Measurements from ENCODE around the gene HCN3. TPM values are rescaled to one million over a fixed set of nuclear protein-coding genes. Genes with fewer than 3 reads are reported as not detected.
A peak's percentile ranks its signal among the peaks of the same experiment; 100 is the strongest.

Gene HCN3
- total and polyA plus RNA-seq, 2 of the 13 experiments (the other 11 are each of a cell fraction or from before 2014, with no cell fraction given) = 2.4 to 10.2 TPM

GRCh38 chr1:155277070-155277901 lies at the start of gene HCN3 (continued):
- TF ChIP-seq ZBTB42 (CRISPR knock-in tag; IDR thresholded peaks at IDR 0.05) (no peak), HNF1A (IDR thresholded peaks at IDR 0.05; ENCODE audit: low read depth) (no peak), HNF1A (CRISPR knock-in tag; IDR thresholded peaks at IDR 0.05; ENCODE audit: borderline replicate concordance) (peak; percentile 15; the same call in 1 of the 2 replicates), FOXK1 (CRISPR knock-in tag; IDR thresholded peaks at IDR 0.05; ENCODE audit: borderline replicate concordance, low read depth) (no peak), KIAA2018 (CRISPR knock-in tag; IDR thresholded peaks at IDR 0.05; ENCODE audit: borderline replicate concordance) (no peak), ZNF3 (CRISPR knock-in tag; IDR thresholded peaks at IDR 0.05) (no peak), MED1 (CRISPR knock-in tag; IDR thresholded peaks at IDR 0.05) (peak; percentile 71), ZNF777 (CRISPR knock-in tag; IDR thresholded peaks at IDR 0.05) (peak; percentile 65; the same call in 1 of the 2 replicates), ZNF589 (CRISPR knock-in tag; conservative IDR thresholded peaks at IDR 0.05) (peak; percentile 24; the same call in 1 of the 2 replicates), ZNF296 (CRISPR knock-in tag; conservative IDR thresholded peaks at IDR 0.05) (0 out of 2 replicates have a peak, but pooled peaks have one; percentile 35), RBFOX2 (IDR thresholded peaks at IDR 0.05; ENCODE audit: low read depth, low read length) (peak; percentile 58), ETV5 (CRISPR knock-in tag; IDR thresholded peaks at IDR 0.05; ENCODE audit: borderline replicate concordance) (peak; percentile 11), JUN (CRISPR knock-in tag; IDR thresholded peaks at IDR 0.05) (no peak), ELF4 (CRISPR knock-in tag; IDR thresholded peaks at IDR 0.05; ENCODE audit: borderline replicate concordance) (no peak), TERF1 (CRISPR knock-in tag; IDR thresholded peaks at IDR 0.05) (no peak)
